Islet of Langerhans (tissue), 1 donor: ENCODE measurements around the gene CCL24.
"Not testable (repeated sequence)": the region's sequence is repeated elsewhere in the genome, so short reads cannot be mapped to it uniquely, and the experiment has no call there.

ENCODE experiments used
- FAIRE-seq: peaks from one replicate; lab custom pipeline; 2011; peaks lifted over from hg19 to GRCh38; lab: Jason Lieb, UNC

CCL24 gene, protein sequence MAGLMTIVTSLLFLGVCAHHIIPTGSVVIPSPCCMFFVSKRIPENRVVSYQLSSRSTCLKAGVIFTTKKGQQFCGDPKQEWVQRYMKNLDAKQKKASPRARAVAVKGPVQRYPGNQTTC

DNA sequence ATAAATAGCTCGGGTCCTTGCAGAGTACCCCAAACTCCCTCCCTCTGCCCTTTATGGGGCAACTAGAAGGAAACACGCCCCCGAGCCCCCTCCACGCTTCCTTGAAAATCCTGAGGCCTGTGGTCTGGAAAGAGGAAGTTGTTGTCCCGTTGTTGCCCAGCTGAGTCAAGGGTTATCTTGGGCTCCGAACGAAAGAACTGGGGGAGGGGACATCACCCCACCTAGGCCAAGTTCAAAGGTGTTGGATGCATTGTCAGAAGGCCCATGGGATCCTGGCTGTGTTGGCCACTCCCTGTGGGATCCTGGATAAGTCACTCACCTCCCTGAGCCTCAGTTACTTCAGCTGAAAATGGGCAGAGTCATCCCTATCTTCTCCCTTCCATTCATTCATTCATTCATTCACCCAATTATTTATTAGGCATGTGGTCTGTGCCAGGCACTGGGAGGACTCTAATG is at the start of gene CCL24:
TSS of gene CCL24 (minus strand) at position 26 of the 456 bp plus-strand sequence. CDS start 91 bp downstream, outside the sequence.
- no peak for FAIRE-seq

DNA sequence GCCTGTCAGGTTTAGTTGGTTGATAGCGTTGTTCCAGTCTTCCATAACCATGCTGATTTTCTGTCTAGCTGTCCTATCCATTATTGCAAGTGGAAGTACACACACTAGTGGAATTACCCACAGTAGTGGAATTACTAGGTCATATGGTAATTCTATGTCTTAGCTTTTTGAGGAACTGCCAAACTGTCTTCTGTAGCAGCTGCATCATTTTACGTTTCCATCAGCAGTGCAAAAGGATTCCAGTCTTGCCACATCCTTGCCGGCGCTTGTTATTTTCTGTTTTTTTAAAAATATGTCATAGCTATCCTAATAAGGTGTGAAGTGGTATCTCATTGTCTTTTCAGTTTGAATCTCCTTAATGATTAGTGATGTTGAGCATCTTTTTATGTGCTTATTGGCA is 48.0 kb upstream of the CCL24 start:
- FAIRE-seq, result no peak

DNA sequence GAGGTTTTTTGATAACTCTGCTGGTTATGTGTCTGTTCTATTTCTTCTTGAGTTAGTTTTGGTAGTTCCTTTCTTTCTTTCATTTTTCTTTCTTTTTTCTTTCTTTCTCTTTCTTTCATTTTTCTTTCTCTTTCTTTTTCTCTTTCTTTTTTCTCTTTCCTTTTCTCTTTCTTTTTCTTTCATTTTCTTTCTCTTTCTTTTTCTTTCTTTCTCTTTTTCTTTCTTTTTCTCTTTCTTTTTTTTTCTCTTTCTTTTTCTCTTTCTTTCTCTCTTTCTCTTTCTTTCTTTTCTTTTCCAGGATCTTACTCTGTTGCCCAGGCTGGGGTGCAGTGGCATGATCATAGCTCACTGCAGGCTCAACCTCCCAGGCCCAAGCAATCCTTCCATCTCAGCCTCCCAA is 44.8 kb upstream of the CCL24 start:
- no peak for FAIRE-seq

DNA sequence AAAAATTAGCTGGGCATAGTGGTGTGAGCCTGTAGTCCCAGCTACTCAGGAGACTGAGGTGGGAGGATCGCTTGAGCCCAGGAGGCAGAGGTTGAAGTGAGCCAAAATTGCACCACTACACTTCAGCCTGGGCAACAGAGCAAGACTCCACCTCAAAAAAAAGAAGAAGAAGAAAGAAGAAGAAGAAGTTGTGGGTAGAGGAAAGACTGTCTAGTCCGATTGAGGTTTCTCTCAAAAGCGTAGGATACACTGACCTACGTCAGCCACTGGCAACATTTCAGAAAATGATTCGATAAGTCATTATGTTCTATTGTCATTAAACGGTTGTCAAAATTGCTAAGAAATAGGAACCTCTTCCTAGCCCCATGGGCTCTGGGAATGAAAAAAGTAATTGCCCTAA is 42.9 kb upstream of the CCL24 start:
- FAIRE-seq, result no peak

DNA sequence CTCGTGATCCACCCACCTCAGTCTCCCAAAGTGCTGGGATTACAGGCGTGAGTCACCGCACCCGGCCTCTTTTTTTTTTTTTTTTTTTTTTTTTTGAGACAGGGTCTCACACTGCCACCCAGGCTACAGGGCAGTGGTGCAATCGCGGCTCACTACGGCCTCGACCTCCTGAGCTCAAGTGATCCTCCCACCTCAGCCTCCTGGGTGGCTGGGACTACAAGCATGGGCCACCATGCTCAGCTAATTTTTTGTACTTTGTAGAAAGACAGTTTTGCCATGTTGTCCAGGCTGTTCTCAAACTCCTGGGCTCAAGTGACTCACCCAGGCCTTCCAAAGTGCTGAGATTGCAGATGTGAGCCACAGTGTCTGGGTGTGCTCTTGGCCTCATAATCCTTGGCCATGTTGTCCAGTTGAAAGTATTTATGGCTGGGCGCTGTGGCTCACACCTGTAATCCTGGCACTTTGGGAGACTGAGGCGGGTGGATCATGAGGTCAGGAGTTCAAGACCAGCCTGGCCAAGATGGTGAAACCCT is 41.3 kb upstream of the CCL24 start:
- not testable (repeated sequence) for FAIRE-seq

DNA sequence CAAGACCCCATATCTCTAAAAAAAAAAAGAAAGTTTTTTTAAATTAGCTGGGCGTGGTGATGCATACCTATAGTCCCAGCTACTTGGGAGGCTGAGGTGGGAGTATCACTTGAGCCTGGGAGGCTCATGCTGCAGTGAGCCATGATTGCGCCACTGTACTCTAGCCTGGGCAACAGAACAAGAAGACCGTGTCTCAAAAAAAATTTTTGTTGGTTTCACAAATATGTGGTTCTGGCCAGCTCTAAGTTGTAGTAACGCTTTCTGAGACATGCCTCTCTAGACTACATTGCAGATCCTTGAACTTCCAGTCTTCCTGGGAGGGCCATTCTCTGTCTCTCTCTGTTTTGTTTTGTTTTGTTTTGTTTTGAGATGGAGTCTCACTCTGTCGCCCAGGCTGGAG is 40.6 kb upstream of the CCL24 start:
- no peak for FAIRE-seq

DNA sequence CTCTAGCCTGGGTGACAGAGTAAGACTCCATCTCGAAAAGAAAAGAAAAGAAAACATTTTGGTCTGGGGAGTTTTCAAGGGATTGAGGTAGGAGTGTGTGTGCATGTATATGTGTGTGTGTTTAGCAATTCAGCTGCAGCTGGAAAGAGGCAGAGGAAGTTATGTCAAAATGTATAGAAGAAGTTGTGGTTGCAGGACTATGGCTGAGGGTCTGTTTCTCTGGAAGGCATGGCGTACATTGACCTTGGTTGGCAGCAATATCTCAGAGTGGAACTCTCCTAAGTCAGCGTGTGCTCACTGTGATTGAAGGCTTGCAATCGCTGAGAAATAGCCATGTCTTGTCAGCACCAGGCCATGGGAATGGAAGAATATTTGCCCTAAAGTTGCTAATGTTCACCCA is 36.6 kb upstream of the CCL24 start:
- FAIRE-seq, result no peak

DNA sequence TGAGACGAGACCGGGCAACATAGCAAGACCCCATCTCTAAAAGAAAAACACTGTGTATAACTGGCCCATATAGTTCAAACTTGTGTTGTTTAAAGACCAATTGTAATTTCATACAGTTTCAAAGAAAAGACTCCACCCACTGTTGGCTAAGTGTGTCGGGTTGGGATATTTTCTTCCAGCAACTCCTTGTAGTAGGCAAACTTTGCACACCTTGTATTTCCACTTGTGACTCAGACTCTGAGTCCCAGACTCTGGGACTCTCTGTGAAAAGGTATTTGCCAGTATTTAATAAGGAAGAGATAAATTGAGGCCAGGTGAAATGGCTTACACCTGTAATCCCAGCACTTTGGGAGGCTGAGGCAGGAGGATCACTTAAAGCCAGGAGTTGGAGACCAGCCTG is 36.0 kb upstream of the CCL24 start:
- FAIRE-seq, result no peak

DNA sequence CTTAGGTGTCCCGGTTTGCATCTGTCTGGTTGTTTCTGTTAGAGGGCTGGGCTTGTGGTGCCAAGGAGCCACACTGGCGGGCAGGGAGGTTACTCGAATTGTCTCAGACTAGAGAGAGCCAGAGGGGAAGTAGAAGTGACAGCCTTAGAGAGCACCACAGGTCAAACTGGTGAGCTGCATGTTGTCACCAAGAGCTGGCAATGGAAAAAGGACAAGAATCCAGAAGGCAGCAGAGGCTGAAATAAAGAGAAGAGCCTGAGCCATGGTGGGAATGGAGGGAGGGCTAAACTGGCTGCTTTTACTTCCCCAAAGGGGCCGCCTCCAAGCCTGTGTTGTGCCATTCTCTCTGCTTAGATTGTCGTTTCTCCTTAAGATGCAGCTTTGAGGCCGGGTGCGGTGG is 34.1 kb upstream of the CCL24 start:
- no peak for FAIRE-seq

DNA sequence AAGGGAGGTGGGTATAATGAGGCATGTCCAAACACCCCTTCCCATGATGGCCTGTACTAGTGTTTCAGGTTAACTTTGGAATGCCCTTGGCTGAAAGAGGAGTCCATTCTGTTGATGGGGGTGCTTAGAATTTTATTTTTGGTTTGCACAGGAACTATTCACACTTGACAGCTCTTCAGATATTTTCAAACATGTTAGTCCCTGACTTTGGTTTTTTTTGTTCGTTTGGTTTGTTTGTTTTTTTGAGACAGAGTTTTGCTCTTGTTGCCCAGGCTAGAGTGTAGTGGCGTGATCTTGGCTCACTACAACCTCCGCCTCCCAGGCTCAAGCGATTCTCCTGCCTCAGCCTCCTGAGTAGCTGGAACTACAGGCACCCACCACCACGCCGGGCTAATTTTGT is 31.5 kb upstream of the CCL24 start:
- FAIRE-seq, result not testable (repeated sequence)

DNA sequence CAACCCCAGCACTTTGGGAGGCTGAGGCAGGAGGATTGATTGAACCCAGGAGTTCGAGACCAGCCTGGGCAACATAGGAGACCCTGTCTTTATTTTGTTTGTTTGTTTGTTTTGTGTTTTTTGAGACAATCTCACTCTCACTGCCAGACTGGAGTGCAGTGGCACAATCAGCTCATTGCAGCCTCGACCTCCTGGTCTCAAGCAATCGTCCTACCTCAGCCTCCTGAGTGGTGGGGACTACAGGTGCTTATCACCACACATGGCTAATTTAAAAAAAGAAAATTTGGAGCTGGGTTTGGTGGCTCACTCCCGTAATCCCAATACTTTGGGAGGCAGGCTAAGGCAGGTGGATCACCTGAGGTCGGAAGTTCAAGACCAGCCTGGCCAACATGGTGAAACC is 30.6 kb upstream of the CCL24 start:
- no peak for FAIRE-seq

DNA sequence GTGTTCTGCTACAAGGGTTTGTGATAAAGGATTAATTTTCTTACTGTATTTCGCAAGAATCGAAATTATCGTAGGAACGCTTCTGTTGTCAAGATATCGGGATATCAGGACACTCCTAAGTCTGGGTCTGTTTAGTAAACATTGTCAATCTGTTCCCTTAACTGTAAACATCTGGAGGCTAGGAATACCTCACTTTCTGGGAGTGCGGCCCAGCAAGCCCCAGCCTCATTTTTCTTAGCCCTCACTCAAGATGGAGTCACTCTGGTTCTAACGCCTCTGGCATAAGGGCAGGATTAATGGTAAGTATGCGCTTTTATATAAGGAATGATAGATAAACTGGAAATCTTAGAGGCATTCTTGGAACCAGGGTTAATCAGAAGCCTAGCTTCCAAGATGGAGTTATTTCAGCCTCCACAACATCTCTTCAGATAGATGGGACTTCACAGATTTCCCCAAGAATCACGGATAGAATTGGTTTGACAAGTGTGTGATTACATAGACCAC is 30.1 kb upstream of the CCL24 start:
- FAIRE-seq, result no peak

DNA sequence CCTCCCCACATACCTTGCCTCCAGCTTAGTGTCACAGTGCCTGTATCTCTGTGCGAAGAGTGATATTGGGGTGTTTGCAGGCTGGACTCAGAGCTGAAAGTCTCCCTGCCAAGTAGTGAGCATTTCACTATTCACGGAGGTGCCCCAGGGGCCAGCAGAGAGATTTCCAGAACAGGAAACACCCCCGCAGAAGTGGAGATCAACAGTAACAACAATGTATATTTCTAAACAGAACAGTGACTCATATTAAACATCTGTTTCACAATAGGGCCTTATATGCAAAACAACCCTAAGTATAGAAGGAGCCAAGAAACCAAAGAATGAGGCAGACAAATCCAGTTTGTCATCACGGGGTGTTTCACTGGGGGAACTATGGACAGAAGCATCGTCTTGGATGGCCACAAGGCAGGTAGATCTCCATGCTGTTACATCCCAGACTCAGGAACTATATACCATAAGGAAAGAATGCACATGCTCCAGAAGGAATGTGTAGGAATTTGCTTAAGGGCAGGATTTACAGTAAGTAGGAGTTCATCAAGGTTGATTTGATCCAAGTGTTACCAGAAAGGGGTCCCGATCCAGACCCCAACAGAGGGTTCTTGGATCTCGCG is 29.3 kb upstream of the CCL24 start:
- FAIRE-seq, result no peak

DNA sequence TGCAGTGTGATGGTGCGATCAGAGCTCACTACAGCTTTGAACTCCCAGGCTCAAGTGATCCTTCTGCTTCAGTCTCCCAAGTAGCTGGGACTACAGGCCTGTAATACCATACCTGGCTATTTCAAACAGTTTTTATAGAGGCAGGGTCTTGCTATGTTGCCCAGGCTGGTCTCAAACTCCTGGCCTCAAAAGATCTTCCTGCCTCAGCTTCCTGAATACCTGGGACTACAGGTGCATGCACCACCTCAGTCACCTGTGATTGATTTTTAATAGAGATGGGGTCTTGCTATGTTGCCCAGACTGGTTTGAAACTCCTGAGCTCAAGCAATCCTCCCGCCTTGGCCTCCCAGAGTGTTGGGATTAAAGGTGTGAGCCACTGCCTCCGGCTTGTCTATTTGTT is 26.4 kb upstream of the CCL24 start:
- no peak for FAIRE-seq

DNA sequence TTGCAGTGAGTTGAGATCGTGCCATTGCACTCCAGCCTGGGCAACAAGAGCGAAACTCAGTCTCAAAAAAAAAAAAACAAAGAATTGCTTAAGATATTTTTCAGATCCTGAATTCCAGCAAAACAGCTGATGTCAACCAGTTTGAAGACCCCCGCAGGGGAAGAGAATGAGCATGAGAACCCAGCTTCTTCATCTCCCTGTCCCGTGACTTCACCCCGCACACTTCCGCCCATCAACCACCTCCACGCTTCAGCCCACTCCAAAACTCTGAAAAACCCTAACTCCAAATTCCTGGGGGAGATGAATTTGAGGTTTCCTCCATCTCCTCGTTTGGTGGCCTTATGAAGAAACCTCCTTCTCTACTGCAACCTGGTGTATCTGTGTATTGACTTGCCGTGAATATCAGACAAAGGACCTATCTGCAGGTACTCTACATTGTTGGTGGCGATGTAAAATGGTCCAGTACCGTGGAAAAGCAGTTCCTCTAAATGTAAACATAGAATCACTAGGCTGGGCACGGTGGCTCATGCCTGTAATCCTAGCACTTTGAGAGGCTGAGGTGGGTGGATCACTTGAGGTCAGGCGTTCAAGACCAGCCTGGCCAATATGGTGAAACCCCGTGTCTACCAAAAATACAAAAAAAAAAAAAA is 24.8 kb upstream of the CCL24 start:
- FAIRE-seq, result not testable (repeated sequence)

DNA sequence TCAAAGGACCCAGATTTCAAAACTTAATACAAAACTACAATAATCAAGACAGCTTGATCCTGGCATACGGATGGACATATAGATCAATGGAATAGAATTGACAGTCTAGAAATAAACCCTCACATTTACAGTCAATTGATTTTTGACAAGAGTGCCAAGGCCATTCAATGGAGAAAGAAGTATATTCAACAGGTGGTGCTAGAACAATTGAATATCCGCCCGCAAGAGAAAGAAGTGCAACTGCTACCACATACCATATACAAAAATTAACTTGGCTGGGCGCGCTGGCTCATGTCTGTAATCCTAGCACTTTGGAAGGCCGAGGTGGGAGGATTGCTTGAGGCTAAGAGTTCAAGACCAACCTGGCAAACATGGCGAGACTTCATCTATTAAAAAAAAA is 23.2 kb upstream of the CCL24 start:
- FAIRE-seq, result no peak

DNA sequence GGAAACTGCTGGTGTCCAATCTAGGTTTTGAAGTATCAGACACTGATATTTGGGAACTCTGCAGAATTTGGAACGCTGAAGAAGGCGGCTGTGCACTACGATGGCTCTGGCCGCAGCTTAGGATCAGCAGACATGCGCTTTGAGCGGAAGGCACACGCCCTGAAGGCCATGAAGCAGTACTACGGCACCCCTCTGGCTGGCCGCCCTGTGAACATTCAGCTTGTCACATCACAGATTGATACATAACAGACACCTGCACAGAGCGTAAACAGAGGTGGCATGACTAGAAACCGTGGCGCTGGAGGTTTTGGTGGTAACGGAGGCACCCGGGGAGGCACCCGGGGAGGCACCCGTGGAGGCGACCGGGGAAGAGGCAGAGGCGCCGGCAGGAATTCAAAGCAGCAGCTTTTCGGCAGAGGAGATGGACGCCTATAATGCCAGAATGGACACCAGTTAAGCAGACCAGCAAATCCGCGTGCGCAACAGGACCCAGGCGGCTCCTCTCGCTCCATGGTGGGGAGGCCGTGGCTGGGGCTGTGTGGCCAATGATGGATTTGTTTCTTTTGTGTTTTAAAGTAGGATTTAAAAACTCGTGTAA is 22.2 kb upstream of the CCL24 start:
- FAIRE-seq, result no peak

DNA sequence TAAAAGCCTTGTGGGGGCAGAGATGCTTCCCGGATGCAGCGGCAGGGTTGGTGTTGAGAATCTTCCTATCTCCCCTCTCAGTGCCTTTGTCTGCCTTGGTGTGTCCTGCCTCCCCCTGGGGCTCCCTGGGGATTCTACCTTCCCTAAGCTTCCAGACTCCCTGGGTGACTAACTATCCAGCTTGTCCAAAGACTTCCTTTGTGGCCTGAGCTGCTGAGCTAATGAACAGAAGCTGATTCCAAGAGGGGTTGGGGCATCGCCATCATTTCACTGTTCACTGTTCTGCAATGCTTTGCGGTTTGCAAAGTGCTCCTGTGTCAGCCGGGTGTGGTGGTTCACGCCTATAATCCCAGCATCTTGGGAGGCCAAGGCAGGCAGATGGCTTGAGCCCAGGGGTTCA is 20.1 kb upstream of the CCL24 start:
- not testable (repeated sequence) for FAIRE-seq

DNA sequence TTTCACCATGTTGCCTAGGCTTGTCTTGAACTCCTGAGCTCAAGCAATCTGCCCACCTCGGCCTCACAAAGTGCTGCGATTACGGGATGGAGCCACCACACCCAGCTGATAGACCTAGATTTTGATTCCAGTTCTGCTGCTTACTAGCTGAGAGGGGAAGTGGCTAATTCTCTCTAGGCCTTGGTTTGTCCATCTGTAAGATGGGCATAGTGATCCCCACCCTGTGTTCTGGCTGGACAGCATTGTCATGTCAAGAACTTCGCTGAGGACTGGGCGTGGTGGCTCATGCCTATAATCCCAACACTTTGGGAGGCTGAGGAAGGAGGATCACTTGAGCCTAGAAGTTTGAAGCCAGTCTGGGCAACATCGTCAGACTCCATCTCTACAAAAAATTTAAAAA is 17.4 kb upstream of the CCL24 start:
- no peak for FAIRE-seq

DNA sequence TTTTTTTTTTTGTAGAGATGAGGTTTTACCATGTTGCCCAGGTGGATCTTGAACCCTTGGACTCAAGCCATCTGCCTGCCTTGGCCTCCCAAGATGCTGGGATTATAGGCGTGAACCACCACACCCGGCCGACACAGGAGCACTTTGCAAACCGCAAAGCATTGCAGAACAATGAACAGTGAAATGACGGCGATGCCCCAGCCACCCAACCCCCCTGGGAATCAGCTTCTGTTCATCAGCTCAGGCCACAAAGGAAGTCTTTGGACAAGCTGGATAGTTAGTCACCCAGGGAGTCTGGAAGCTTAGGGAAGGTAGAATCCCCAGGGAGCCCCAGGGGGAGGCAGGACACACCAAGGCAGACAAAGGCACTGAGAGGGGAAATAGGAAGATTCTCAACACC is 16.1 kb upstream of the CCL24 start:
- FAIRE-seq, result not testable (repeated sequence)

DNA sequence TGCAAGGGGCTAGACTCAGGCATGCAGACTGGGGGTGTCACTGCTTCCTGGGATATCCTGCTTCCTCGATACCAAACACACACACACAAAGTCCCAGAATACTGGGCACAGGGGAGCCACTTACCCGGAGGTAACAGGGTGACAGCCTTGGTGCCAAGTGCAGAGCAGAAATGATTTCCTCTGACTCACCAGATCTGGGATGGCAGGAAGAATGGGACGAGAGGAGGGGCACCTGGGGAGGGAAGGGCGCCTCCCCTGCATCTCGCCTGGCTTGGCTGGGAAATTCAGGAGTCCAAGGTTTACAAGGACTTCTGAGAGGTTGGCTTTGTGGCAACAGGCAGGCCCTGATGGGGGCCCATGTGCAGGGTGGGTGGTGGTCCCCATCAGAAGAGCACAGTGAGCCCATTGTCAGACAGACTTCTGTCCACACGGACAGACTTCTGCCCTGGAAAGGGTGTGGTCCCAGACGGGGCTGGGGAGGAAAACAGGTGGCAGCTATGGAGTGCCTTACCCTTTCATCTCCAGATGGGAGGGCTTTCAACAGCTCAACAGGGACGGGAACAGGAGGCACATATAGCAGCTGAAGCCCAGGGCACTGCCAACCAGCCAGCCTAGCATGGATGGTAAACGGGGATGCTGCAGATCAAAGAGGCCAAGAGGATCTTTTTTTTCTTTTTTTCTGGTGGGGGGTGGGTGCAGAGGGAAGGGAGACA is 9.7 kb upstream of the CCL24 start:
- no peak for FAIRE-seq

DNA sequence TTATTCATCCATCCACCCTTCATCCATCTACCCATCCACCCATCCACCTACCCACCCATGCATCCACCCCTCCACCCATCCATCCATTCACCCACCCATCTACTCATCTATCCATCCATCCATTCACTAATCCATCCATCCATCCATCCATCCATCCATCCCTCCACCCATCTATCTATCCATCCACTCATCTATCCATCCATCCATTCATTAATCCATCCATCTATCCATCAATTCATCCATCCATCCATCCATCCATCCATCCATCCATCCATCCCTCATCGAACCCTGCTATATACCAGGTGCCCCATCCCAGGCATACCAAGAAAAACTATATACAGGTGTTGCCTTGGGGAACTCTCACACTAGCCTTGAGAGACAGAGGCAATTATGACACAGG is 7.1 kb upstream of the CCL24 start:
- FAIRE-seq, result no peak

DNA sequence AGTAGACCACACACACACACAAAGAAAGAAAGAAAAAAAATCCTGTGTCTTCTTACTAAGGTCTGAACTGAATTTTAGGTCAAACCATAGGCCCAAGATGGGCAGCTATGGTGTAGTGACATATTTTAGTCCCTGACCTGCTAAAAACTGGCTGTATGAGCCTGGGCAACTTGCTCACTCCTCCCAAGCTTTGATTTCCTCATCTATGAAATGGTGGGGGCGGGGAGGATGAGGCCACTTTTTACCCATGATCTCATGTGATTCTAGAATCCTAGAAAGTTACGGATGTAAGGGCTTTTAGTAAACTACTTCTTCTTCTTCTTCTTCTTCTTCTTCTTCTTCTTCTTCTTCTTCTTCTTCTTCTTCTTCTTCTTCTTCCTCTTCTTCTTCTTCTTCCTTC is 6.1 kb upstream of the CCL24 start:
- no peak for FAIRE-seq
